Measurements from ENCODE around the gene ST6GAL1. TPM values are rescaled to one million over a fixed set of nuclear protein-coding genes. Genes with fewer than 3 reads are reported as not detected.

Gene ST6GAL1
- total RNA-seq, 1 donor from 2014 or later: 35.0 TPM

- no peak for DNase-seq (ENCODE audit: low spot score)
These were observed 14.2 kb upstream of the ST6GAL1 start for GRCh38 chr3:186915806-186916796.

- DNase-seq (ENCODE audit: low spot score): no peak
These were observed 12.6 kb upstream of the ST6GAL1 start for GRCh38 chr3:186917512-186918312.

GRCh38 chr3:186920301-186920700, 10.0 kb upstream of the ST6GAL1 start:
- no peak for DNase-seq (ENCODE audit: low spot score)

- DNase-seq (ENCODE audit: low spot score): no peak
These were observed 9.5 kb upstream of the ST6GAL1 start for GRCh38 chr3:186920796-186921195.

- no peak for DNase-seq (ENCODE audit: low spot score)
These were observed 8.7 kb upstream of the ST6GAL1 start for GRCh38 chr3:186921578-186921977.

GRCh38 chr3:186922224-186922623, 8.1 kb upstream of the ST6GAL1 start:
- no peak for DNase-seq (ENCODE audit: low spot score)

- DNase-seq (ENCODE audit: low spot score): no peak
These were observed 7.5 kb upstream of the ST6GAL1 start for GRCh38 chr3:186922790-186923189.

- DNase-seq (ENCODE audit: low spot score): no peak
These were observed 7.1 kb upstream of the ST6GAL1 start for GRCh38 chr3:186923241-186923640.

- no peak for DNase-seq (ENCODE audit: low spot score)
These were observed 4.5 kb upstream of the ST6GAL1 start for GRCh38 chr3:186925826-186926225.

GRCh38 chr3:186929186-186929585, 1.1 kb upstream of the ST6GAL1 start:
- DNase-seq (ENCODE audit: low spot score): no peak

GRCh38 chr3:186929685-186930084, 641 bp upstream of the ST6GAL1 start:
- DNase-seq (ENCODE audit: low spot score): no peak

GRCh38 chr3:186930641-186931531, 560 bp downstream of the ST6GAL1 start:
- DNase-seq (ENCODE audit: low spot score): no peak

- DNase-seq (ENCODE audit: low spot score): peak; percentile 63
These were observed 1.4 kb downstream of the ST6GAL1 start for GRCh38 chr3:186931532-186932280.

- no peak for DNase-seq (ENCODE audit: low spot score)
These were observed 2.2 kb downstream of the ST6GAL1 start for GRCh38 chr3:186932281-186933181.

GRCh38 chr3:186933816-186934215, 3.5 kb downstream of the ST6GAL1 start:
- DNase-seq (ENCODE audit: low spot score): no peak

- no peak for DNase-seq (ENCODE audit: low spot score)
These were observed 4.8 kb downstream of the ST6GAL1 start for GRCh38 chr3:186935133-186935532.

GRCh38 chr3:186937017-186937875, 6.9 kb downstream of the ST6GAL1 start:
- DNase-seq (ENCODE audit: low spot score): no peak

GRCh38 chr3:186938716-186939115, 8.4 kb downstream of the ST6GAL1 start:
- no peak for DNase-seq (ENCODE audit: low spot score)

- DNase-seq (ENCODE audit: low spot score): no peak
These were observed 9.2 kb downstream of the ST6GAL1 start for GRCh38 chr3:186939536-186939935.
